GM23338 (cell line): ENCODE data around the gene GFI1B. TPM values are rescaled to one million over a fixed set of nuclear protein-coding genes. Genes with fewer than 3 reads are reported as not detected.
A peak's percentile ranks its signal among the peaks of the same experiment; 100 is the strongest.

Source experiments
- ATAC-seq: fragments of 200-7000 bp; cut with Tn5 transposase; 3 replicates; pipeline ENCODE4 v1.9.1; 2020
- DNase-seq: peaks from one replicate; pipeline ENCODE4 v3.0.0-alpha.2; 2015; ENCODE audit warnings: low spot score
- H2AFZ ChIP-seq: fragments of 200-600 bp; sonication (generic); 2 replicates; pipeline ENCODE4 v1.8.0; 2016; ENCODE audit warnings: antibody characterized with exemption, mild to moderate bottlenecking, moderate library complexity
- H3F3A ChIP-seq: fragments of 200-600 bp; sonication (generic); replicated peaks from 2 replicates; pipeline ENCODE4 v1.8.0; 2017; ENCODE audit warnings: antibody characterized with exemption, mixed run types, low read depth
- H3K27ac ChIP-seq: fragments of 200-600 bp; sonication (generic); 2 replicates; pipeline ENCODE4 v1.6.1; 2016; ENCODE audit warnings: low read depth
- H3K27me3 ChIP-seq: fragments of 200-600 bp; sonication (generic); 2 replicates; pipeline ENCODE4 v1.8.0; 2016; ENCODE audit warnings: mild to moderate bottlenecking, mixed run types, moderate library complexity; ENCODE audit not compliant: insufficient read depth
- H3K36me3 ChIP-seq: fragments of 200-600 bp; sonication (generic); 2 replicates; pipeline ENCODE4 v1.8.0; 2016; ENCODE audit warnings: mild to moderate bottlenecking; ENCODE audit not compliant: insufficient read depth
- H3K4me1 ChIP-seq: fragments of 200-600 bp; sonication (generic); 2 replicates; pipeline ENCODE4 v1.8.0; 2016; ENCODE audit warnings: mild to moderate bottlenecking, moderate library complexity; ENCODE audit not compliant: insufficient read depth
- H3K4me2 ChIP-seq: fragments of 200-600 bp; sonication (generic); 2 replicates; pipeline ENCODE4 v1.7.1; 2017; ENCODE audit warnings: mixed run types
- H3K4me3 ChIP-seq: fragments of 200-600 bp; sonication (generic); 2 replicates; pipeline ENCODE4 v1.6.1; 2016; ENCODE audit warnings: mixed run types
- H3K79me2 ChIP-seq: fragments of 200-600 bp; sonication (generic); replicated peaks from 2 replicates; pipeline ENCODE4 v1.8.0; 2017; ENCODE audit warnings: mild to moderate bottlenecking; ENCODE audit not compliant: insufficient read depth
- H3K9me2 ChIP-seq: fragments of 200-600 bp; sonication (generic); 2 replicates; pipeline ENCODE4 v1.8.0; 2017; ENCODE audit not compliant: insufficient read depth
- H4K20me1 ChIP-seq: fragments of 200-600 bp; sonication (generic); replicated peaks from 2 replicates; pipeline ENCODE4 v1.8.0; 2017; ENCODE audit warnings: mild to moderate bottlenecking; ENCODE audit not compliant: insufficient read depth
- H3K27ac Mint-ChIP-seq: 2 replicates; pipeline ENCODE4 v1.8.0; 2020; ENCODE audit warnings: inconsistent platforms, mild to moderate bottlenecking, moderate library complexity, mixed read lengths
- H3K27me3 Mint-ChIP-seq: 3 replicates; pipeline ENCODE4 v1.8.0; 2022; ENCODE audit warnings: low read depth, mild to moderate bottlenecking, moderate library complexity, mixed read lengths, inconsistent platforms; ENCODE audit not compliant: insufficient read depth, poor library complexity
- H3K36me3 Mint-ChIP-seq: 3 replicates; pipeline ENCODE4 v1.8.0; 2021; ENCODE audit warnings: low read depth, mild to moderate bottlenecking, inconsistent platforms, moderate library complexity, mixed read lengths
- H3K4me1 Mint-ChIP-seq: 3 replicates; pipeline ENCODE4 v1.8.0; 2020; ENCODE audit warnings: mild to moderate bottlenecking, inconsistent platforms, mixed read lengths
- H3K4me3 Mint-ChIP-seq: 3 replicates; pipeline ENCODE4 v1.8.0; 2021; ENCODE audit warnings: moderate library complexity, mild to moderate bottlenecking, inconsistent platforms, mixed read lengths
- H3K9me3 Mint-ChIP-seq: 3 replicates; pipeline ENCODE4 v1.8.0; 2020; ENCODE audit warnings: moderate library complexity, mild to moderate bottlenecking, inconsistent platforms, mixed read lengths
- CREB1 ChIP-seq: fragments of 250-450 bp; sonication (Bioruptor Pico); IDR thresholded peaks from 2 replicates; pipeline ENCODE4 v1.5.0; 2020; ENCODE audit warnings: low read depth, mild to moderate bottlenecking, moderate library complexity
- CTCF ChIP-seq, 2 experiments: fragments of 200-600 bp in 1 of 2; sonication (generic) in 1 of 2; conservative IDR thresholded peaks; 2 replicates each; pipeline versions ENCODE4 v1.5.1 to v1.6.1; 2016 to 2017; ENCODE audit warnings: antibody characterized with exemption in 2 of 2, low read depth in 2 of 2, mild to moderate bottlenecking in 2 of 2, moderate library complexity in 1 of 2
- ETS1 ChIP-seq: IDR thresholded peaks from 2 replicates; pipeline ENCODE4 v1.6.1; 2016; ENCODE audit warnings: antibody characterized with exemption
- EZH2 ChIP-seq: fragments of 200-600 bp; sonication (generic); IDR thresholded peaks from one replicate; pipeline ENCODE4 v1.8.0; 2017; ENCODE audit warnings: antibody characterized with exemption, mild to moderate bottlenecking, low read depth; ENCODE audit not compliant: unreplicated experiment
- EZH2phosphoT487 ChIP-seq: fragments of 200-600 bp; sonication (generic); IDR thresholded peaks from one replicate; pipeline ENCODE4 v1.8.1; 2018; ENCODE audit warnings: antibody characterized with exemption; ENCODE audit not compliant: unreplicated experiment
- JUNB ChIP-seq: IDR thresholded peaks from one replicate; pipeline ENCODE4 v1.6.1; 2016; ENCODE audit warnings: antibody characterized with exemption; ENCODE audit not compliant: unreplicated experiment
- NANOG ChIP-seq: IDR thresholded peaks from 2 replicates; pipeline ENCODE4 v1.6.1; 2016; ENCODE audit warnings: antibody characterized with exemption, borderline replicate concordance
- POLR2AphosphoS5 ChIP-seq: IDR thresholded peaks from 2 replicates; pipeline ENCODE4 v1.6.1; 2016; ENCODE audit warnings: antibody characterized with exemption, low read depth
- REST ChIP-seq: IDR thresholded peaks from one replicate; pipeline ENCODE4 v1.6.1; 2018; ENCODE audit warnings: antibody characterized with exemption; ENCODE audit not compliant: unreplicated experiment
- STAT1 ChIP-seq: IDR thresholded peaks from one replicate; pipeline ENCODE4 v1.6.1; 2016; ENCODE audit warnings: antibody characterized with exemption; ENCODE audit not compliant: unreplicated experiment
- ZNF114 ChIP-seq: fragments of 250-450 bp; sonication (Bioruptor Pico); IDR thresholded peaks from 2 replicates; pipeline ENCODE4 v1.5.0; 2020; ENCODE audit warnings: mild to moderate bottlenecking, moderate library complexity
- ZNF331 ChIP-seq: fragments of 250-450 bp; sonication (Bioruptor Pico); IDR thresholded peaks from 2 replicates; pipeline ENCODE4 v1.5.0; 2020; ENCODE audit warnings: low read depth, mild to moderate bottlenecking, moderate library complexity
- ZNF462 ChIP-seq: fragments of 250-450 bp; sonication (Bioruptor Pico); IDR thresholded peaks from 2 replicates; pipeline ENCODE4 v1.5.0; 2020; ENCODE audit warnings: mild to moderate bottlenecking, moderate library complexity
- polyA plus RNA-seq: library from polyadenylated mRNA; unstranded; fragments of >200 nt; fragmentation: Nextera tagmentation; extraction: Ambion mirVana; gene quantifications from 2 replicates; pipeline ENCODE4 v1.2.1, GENCODE V29; 2016
- total RNA-seq: library from RNA; depleted of rRNA; stranded (reverse); fragments of >200 nt; shearing (Covaris generic); gene quantifications from 2 replicates; pipeline ENCODE4 v1.2.3, GENCODE V29; 2014

The GFI1B gene
- total and polyA plus RNA-seq, 2 experiments from 2014 or later, result 0.38 TPM; not detected in 1

GRCh38 chr9:132943651-132944293 is 34.7 kb upstream of the GFI1B start:
- peak; percentile 33 for DNase-seq
- Histone ChIP-seq H2AFZ (peak overlapping the region; percentile 99), H3K36me3 (no peaks in the 10 kb centered on the region), H3K4me3 (peak overlapping the region; percentile 99), H4K20me1 (peaks cover 5% of the 10 kb centered on the region; the same call in 1 of the 2 replicates), H3K27ac (peak overlapping the region; percentile 100), H3F3A (no peaks in the 10 kb centered on the region), H3K79me2 (peaks cover 55% of the 10 kb centered on the region), H3K4me2 (peak overlapping the region; percentile 89), H3K27me3 (no peaks in the 10 kb centered on the region), H3K4me1 (peaks cover 37% of the 10 kb centered on the region), H3K9me2 (no peaks in the 10 kb centered on the region)
- no peaks in the 10 kb centered on the region; the same call in 2 of the 3 replicates for H3K9me3 Mint-ChIP-seq
- H3K36me3 Mint-ChIP-seq, result no peaks in the 10 kb centered on the region
- H3K4me1 Mint-ChIP-seq, result peaks cover 63% of the 10 kb centered on the region
- H3K27ac Mint-ChIP-seq, result peak overlapping the region; percentile 83
- H3K27me3 Mint-ChIP-seq, result peaks cover 12% of the 10 kb centered on the region
- TF ChIP-seq POLR2AphosphoS5 (no peak), ZNF331 (CRISPR knock-in tag) (no peak), JUNB (no peak), STAT1 (no peak), ZNF462 (CRISPR knock-in tag) (no peak), CREB1 (no peak), ZNF114 (no peak), ETS1 (no peak), CTCF (conservative IDR thresholded peaks at IDR 0.05; ENCODE audit: low read depth in 2 of 2) (no peak), EZH2 (no peak), REST (no peak), EZH2phosphoT487 (no peak), NANOG (no peak)
- H3K4me3 Mint-ChIP-seq, result peak overlapping the region; percentile 90
- peak; percentile 33 for ATAC-seq
